Measurements from ENCODE around the gene SPEN.

The SPEN gene

GRCh38 chr1:15942661-15943327, 95.3 kb downstream of the SPEN start:
- Histone ChIP-seq H3K79me1 (ENCODE audit: low read length) (peaks cover 4% of the 10 kb centered on the region), H3K4me2 (ENCODE audit: low read length) (no peak overlapping the region), H2BK15ac (replicated peaks; ENCODE audit: low read depth) (no peak overlapping the region), H4K8ac (ENCODE audit: low read depth, low read length) (no peak overlapping the region), H3K18ac (ENCODE audit: low read length) (no peak overlapping the region), H3K36me3 (ENCODE audit: control insufficient read depth, insufficient read depth, low read length) (peaks cover 21% of the 10 kb centered on the region), H2AK5ac (ENCODE audit: low read length) (no peak overlapping the region), H3K4me1 (ENCODE audit: control insufficient read depth, low read depth, low read length) (no peaks in the 10 kb centered on the region), H4K5ac (ENCODE audit: low read length) (no peak overlapping the region), H3K4ac (ENCODE audit: low read depth, low read length) (no peak overlapping the region), H3K4me3 (ENCODE audit: low read length) (no peak overlapping the region), H3K56ac (ENCODE audit: low read length) (no peak overlapping the region), H3K27ac (ENCODE audit: low read depth, low read length) (no peak overlapping the region), H2BK120ac (ENCODE audit: low read depth, low read length) (no peak overlapping the region), H3K79me2 (ENCODE audit: control insufficient read depth, insufficient read depth, low read length) (no peaks in the 10 kb centered on the region), H3K9ac (ENCODE audit: low read length) (no peak overlapping the region), H3K27me3 (ENCODE audit: insufficient read depth, low read length, poor library complexity) (no peaks in the 10 kb centered on the region), H3K23ac (ENCODE audit: low read length) (no peak overlapping the region), H2BK5ac (ENCODE audit: low read length) (no peak overlapping the region)
- no peak for DNase-seq
- WGBS (ENCODE audit: extremely low coverage, insufficient coverage, low lambda C conversion rate), result no CpG with 5 or more reads among the region's 18 CpGs

- no peak overlapping the region for H3K56ac ChIP-seq (ENCODE audit: low read length)
- no peak for DNase-seq
- H2BK120ac ChIP-seq (ENCODE audit: low read depth, low read length), result no peak overlapping the region
- H3K18ac ChIP-seq (ENCODE audit: low read length), result no peak overlapping the region
- no peak overlapping the region for H3K9ac ChIP-seq (ENCODE audit: low read length)
- H3K27me3 ChIP-seq (ENCODE audit: insufficient read depth, low read length, poor library complexity), result no peaks in the 10 kb centered on the region
- H3K79me1 ChIP-seq (ENCODE audit: low read length), result peaks cover 4% of the 10 kb centered on the region
- no peak overlapping the region for H3K23ac ChIP-seq (ENCODE audit: low read length)
- H4K5ac ChIP-seq (ENCODE audit: low read length), result no peak overlapping the region
- no peaks in the 10 kb centered on the region for H3K4me1 ChIP-seq (ENCODE audit: control insufficient read depth, low read depth, low read length)
- H3K4me2 ChIP-seq (ENCODE audit: low read length), result no peak overlapping the region
- no peaks in the 10 kb centered on the region for H3K79me2 ChIP-seq (ENCODE audit: control insufficient read depth, insufficient read depth, low read length)
- no peak overlapping the region for H4K8ac ChIP-seq (ENCODE audit: low read depth, low read length)
- H2BK5ac ChIP-seq (ENCODE audit: low read length), result no peak overlapping the region
- no CpG with 5 or more reads among the region's 33 CpGs for WGBS (ENCODE audit: extremely low coverage, insufficient coverage, low lambda C conversion rate)
- no peak overlapping the region for H2BK15ac ChIP-seq (replicated peaks; ENCODE audit: low read depth)
- H2AK5ac ChIP-seq (ENCODE audit: low read length), result no peak overlapping the region
- peaks cover 21% of the 10 kb centered on the region for H3K36me3 ChIP-seq (ENCODE audit: control insufficient read depth, insufficient read depth, low read length)
- H3K4ac ChIP-seq (ENCODE audit: low read depth, low read length), result no peak overlapping the region
- H3K27ac ChIP-seq (ENCODE audit: low read depth, low read length), result no peak overlapping the region
- H3K4me3 ChIP-seq (ENCODE audit: low read length), result no peak overlapping the region
These were observed 96.0 kb downstream of the SPEN start for GRCh38 chr1:15943328-15943991.

GRCh38 chr1:15943992-15944307, 96.4 kb downstream of the SPEN start:
- Histone ChIP-seq H3K56ac (ENCODE audit: low read length) (no peak overlapping the region), H3K4ac (ENCODE audit: low read depth, low read length) (no peak overlapping the region), H3K4me1 (ENCODE audit: control insufficient read depth, low read depth, low read length) (peaks cover 2% of the 10 kb centered on the region), H3K4me2 (ENCODE audit: low read length) (no peak overlapping the region), H2BK15ac (replicated peaks; ENCODE audit: low read depth) (no peak overlapping the region), H2BK5ac (ENCODE audit: low read length) (no peak overlapping the region), H3K79me1 (ENCODE audit: low read length) (peaks cover 6% of the 10 kb centered on the region), H3K9ac (ENCODE audit: low read length) (no peak overlapping the region), H3K23ac (ENCODE audit: low read length) (no peak overlapping the region), H3K27ac (ENCODE audit: low read depth, low read length) (no peak overlapping the region), H3K36me3 (ENCODE audit: control insufficient read depth, insufficient read depth, low read length) (peaks cover 18% of the 10 kb centered on the region), H3K79me2 (ENCODE audit: control insufficient read depth, insufficient read depth, low read length) (no peaks in the 10 kb centered on the region), H3K27me3 (ENCODE audit: insufficient read depth, low read length, poor library complexity) (no peaks in the 10 kb centered on the region), H2BK120ac (ENCODE audit: low read depth, low read length) (no peak overlapping the region), H3K18ac (ENCODE audit: low read length) (no peak overlapping the region), H4K8ac (ENCODE audit: low read depth, low read length) (no peak overlapping the region), H3K4me3 (ENCODE audit: low read length) (no peak overlapping the region), H4K5ac (ENCODE audit: low read length) (no peak overlapping the region), H2AK5ac (ENCODE audit: low read length) (no peak overlapping the region)
- no CpG with 5 or more reads among the region's 22 CpGs for WGBS (ENCODE audit: extremely low coverage, insufficient coverage, low lambda C conversion rate)
- no peak for DNase-seq

GRCh38 chr1:15944308-15945010, 97.0 kb downstream of the SPEN start:
- H3K36me3 ChIP-seq (ENCODE audit: control insufficient read depth, insufficient read depth, low read length), result peaks cover 15% of the 10 kb centered on the region

GRCh38 chr1:15945011-15945831, 97.7 kb downstream of the SPEN start:
- Histone ChIP-seq H3K4me3 (ENCODE audit: low read length) (no peak overlapping the region), H3K9ac (ENCODE audit: low read length) (no peak overlapping the region), H2BK15ac (replicated peaks; ENCODE audit: low read depth) (no peak overlapping the region), H2BK5ac (ENCODE audit: low read length) (no peak overlapping the region), H3K27me3 (ENCODE audit: insufficient read depth, low read length, poor library complexity) (no peaks in the 10 kb centered on the region), H3K4me2 (ENCODE audit: low read length) (no peak overlapping the region), H3K18ac (ENCODE audit: low read length) (no peak overlapping the region), H4K8ac (ENCODE audit: low read depth, low read length) (no peak overlapping the region), H2BK120ac (ENCODE audit: low read depth, low read length) (no peak overlapping the region), H3K36me3 (ENCODE audit: control insufficient read depth, insufficient read depth, low read length) (peaks cover 15% of the 10 kb centered on the region), H3K27ac (ENCODE audit: low read depth, low read length) (no peak overlapping the region), H3K23ac (ENCODE audit: low read length) (no peak overlapping the region), H3K79me1 (ENCODE audit: low read length) (peaks cover 9% of the 10 kb centered on the region), H3K56ac (ENCODE audit: low read length) (no peak overlapping the region), H2AK5ac (ENCODE audit: low read length) (no peak overlapping the region), H3K4me1 (ENCODE audit: control insufficient read depth, low read depth, low read length) (peaks cover 11% of the 10 kb centered on the region), H4K5ac (ENCODE audit: low read length) (no peak overlapping the region), H3K79me2 (ENCODE audit: control insufficient read depth, insufficient read depth, low read length) (peaks cover 2% of the 10 kb centered on the region), H3K4ac (ENCODE audit: low read depth, low read length) (no peak overlapping the region)
- WGBS (ENCODE audit: extremely low coverage, insufficient coverage, low lambda C conversion rate), result no CpG with 5 or more reads among the region's 39 CpGs
- no peak for DNase-seq

More at GRCh38 chr1:15944308-15945010, 97.0 kb downstream of the SPEN start:
- Histone ChIP-seq H3K4me3 (ENCODE audit: low read length) (no peak overlapping the region), H3K4me2 (ENCODE audit: low read length) (no peak overlapping the region), H3K4ac (ENCODE audit: low read depth, low read length) (no peak overlapping the region), H3K9ac (ENCODE audit: low read length) (no peak overlapping the region), H3K27me3 (ENCODE audit: insufficient read depth, low read length, poor library complexity) (no peaks in the 10 kb centered on the region), H3K79me1 (ENCODE audit: low read length) (peaks cover 7% of the 10 kb centered on the region), H3K18ac (ENCODE audit: low read length) (no peak overlapping the region), H2BK120ac (ENCODE audit: low read depth, low read length) (no peak overlapping the region), H2BK5ac (ENCODE audit: low read length) (no peak overlapping the region), H4K8ac (ENCODE audit: low read depth, low read length) (no peak overlapping the region), H2AK5ac (ENCODE audit: low read length) (no peak overlapping the region), H3K23ac (ENCODE audit: low read length) (no peak overlapping the region), H3K4me1 (ENCODE audit: control insufficient read depth, low read depth, low read length) (peaks cover 6% of the 10 kb centered on the region), H3K27ac (ENCODE audit: low read depth, low read length) (no peak overlapping the region), H2BK15ac (replicated peaks; ENCODE audit: low read depth) (no peak overlapping the region), H3K79me2 (ENCODE audit: control insufficient read depth, insufficient read depth, low read length) (no peaks in the 10 kb centered on the region), H4K5ac (ENCODE audit: low read length) (no peak overlapping the region), H3K56ac (ENCODE audit: low read length) (no peak overlapping the region)
- no CpG with 5 or more reads among the region's 55 CpGs for WGBS (ENCODE audit: extremely low coverage, insufficient coverage, low lambda C conversion rate)
- DNase-seq, result no peak
